Parathyroid adenoma (tissue), 2 donors: ENCODE measurements around the gene NPAS3.

Experiments
- H2AFZ ChIP-seq: fragments of 300-600 bp; sonication (generic); one replicate; pipeline ENCODE4 v1.7.0; 2017; ENCODE audit warnings: antibody characterized with exemption, mild to moderate bottlenecking
- H3K27ac ChIP-seq: fragments of 300-600 bp; sonication (generic); one replicate; pipeline ENCODE4 v1.7.0; 2017
- H3K27me3 ChIP-seq: fragments of 300-600 bp; sonication (generic); one replicate; pipeline ENCODE4 v1.7.0; 2017; ENCODE audit warnings: low read length; ENCODE audit not compliant: control insufficient read depth, insufficient read depth
- H3K36me3 ChIP-seq: fragments of 300-600 bp; sonication (generic); one replicate; pipeline ENCODE4 v1.7.0; 2017; ENCODE audit warnings: low read length; ENCODE audit not compliant: control insufficient read depth, insufficient read depth
- H3K4me1 ChIP-seq: fragments of 300-600 bp; sonication (generic); one replicate; pipeline ENCODE4 v1.7.0; 2017; ENCODE audit warnings: control low read depth
- H3K4me2 ChIP-seq: fragments of 300-600 bp; sonication (generic); one replicate; pipeline ENCODE4 v1.7.0; 2017; ENCODE audit warnings: low read length
- H3K4me3 ChIP-seq: fragments of 300-600 bp; sonication (generic); one replicate; pipeline ENCODE4 v1.7.0; 2017; ENCODE audit warnings: low read depth, low read length
- H3K79me2 ChIP-seq: fragments of 300-600 bp; sonication (generic); one replicate; pipeline ENCODE4 v1.7.0; 2017; ENCODE audit warnings: control low read depth
- H3K9ac ChIP-seq: fragments of 300-600 bp; sonication (generic); one replicate; pipeline ENCODE4 v1.7.0; 2017; ENCODE audit warnings: mild to moderate bottlenecking
- H3K9me3 ChIP-seq: fragments of 300-600 bp; sonication (generic); one replicate; pipeline ENCODE4 v1.7.0; 2017; ENCODE audit warnings: low read length; ENCODE audit not compliant: control insufficient read depth
- TF ChIP-seq, protein P1 (sequence below): fragments of 300-600 bp; sonication (generic); IDR thresholded peaks from one replicate; pipeline ENCODE4 v1.7.0; 2017; ENCODE audit warnings: antibody characterized with exemption, mild to moderate bottlenecking
- donor health status: primary hyperparathyroidism.

Gene NPAS3

GRCh38 chr14:33408291-33408690 is 469.6 kb downstream of the NPAS3 start:
- Histone ChIP-seq H3K4me2 (no peak overlapping the region), H3K9ac (no peak overlapping the region), H3K79me2 (no peaks in the 10 kb centered on the region), H3K9me3 (no peaks in the 10 kb centered on the region), H3K36me3 (no peaks in the 10 kb centered on the region), H3K27me3 (no peaks in the 10 kb centered on the region), H2AFZ (no peak overlapping the region), H3K4me3 (no peak overlapping the region), H3K27ac (no peak overlapping the region), H3K4me1 (peaks cover 1% of the 10 kb centered on the region)
- TF ChIP-seq, protein P1, sequence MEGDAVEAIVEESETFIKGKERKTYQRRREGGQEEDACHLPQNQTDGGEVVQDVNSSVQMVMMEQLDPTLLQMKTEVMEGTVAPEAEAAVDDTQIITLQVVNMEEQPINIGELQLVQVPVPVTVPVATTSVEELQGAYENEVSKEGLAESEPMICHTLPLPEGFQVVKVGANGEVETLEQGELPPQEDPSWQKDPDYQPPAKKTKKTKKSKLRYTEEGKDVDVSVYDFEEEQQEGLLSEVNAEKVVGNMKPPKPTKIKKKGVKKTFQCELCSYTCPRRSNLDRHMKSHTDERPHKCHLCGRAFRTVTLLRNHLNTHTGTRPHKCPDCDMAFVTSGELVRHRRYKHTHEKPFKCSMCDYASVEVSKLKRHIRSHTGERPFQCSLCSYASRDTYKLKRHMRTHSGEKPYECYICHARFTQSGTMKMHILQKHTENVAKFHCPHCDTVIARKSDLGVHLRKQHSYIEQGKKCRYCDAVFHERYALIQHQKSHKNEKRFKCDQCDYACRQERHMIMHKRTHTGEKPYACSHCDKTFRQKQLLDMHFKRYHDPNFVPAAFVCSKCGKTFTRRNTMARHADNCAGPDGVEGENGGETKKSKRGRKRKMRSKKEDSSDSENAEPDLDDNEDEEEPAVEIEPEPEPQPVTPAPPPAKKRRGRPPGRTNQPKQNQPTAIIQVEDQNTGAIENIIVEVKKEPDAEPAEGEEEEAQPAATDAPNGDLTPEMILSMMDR = no peak

DNA sequence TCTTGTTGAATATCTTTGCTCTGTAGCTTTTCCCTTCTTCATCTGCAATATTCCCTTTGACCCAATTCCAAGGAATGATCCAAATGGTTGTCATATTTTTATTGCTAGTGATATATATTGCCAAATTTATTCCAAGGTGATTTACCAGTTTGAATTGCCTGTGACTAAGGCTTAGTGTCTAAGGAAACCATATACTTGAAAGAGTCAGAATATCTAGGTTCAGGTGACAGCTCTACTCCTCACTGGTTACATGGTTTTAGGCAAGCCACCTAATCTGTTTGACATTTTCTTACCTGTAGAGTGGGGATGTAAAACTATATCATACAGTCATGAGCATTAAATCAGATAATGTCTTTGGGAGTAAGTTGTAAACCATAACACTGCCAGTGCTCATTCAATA is 473.8 kb downstream of the NPAS3 start:
- TF ChIP-seq, protein P1 = no peak
- Histone ChIP-seq H3K4me1 (peaks cover 2% of the 10 kb centered on the region), H3K27me3 (no peaks in the 10 kb centered on the region), H2AFZ (no peak overlapping the region), H3K9me3 (no peaks in the 10 kb centered on the region), H3K36me3 (no peaks in the 10 kb centered on the region), H3K79me2 (no peaks in the 10 kb centered on the region), H3K27ac (no peak overlapping the region), H3K4me3 (no peak overlapping the region), H3K4me2 (no peak overlapping the region), H3K9ac (no peak overlapping the region)

DNA sequence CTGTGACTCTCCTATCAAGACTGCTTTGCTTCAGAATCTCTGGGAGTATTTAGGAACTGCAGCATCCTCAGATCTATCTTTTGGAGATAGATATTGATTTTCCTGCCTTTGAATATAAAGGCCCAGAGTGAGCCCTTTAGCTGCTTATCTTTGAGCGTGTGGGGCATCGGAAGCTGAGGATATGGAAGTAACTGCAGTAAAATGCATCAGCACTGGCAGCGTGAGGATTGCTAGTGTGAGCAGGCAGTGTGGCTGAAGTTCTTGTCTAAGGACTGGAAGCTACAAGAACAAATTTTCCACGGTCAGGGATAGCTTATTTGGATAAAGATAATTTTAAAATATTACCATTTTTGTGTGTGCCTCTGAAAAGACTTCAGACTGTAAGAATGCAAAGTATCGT is 474.7 kb downstream of the NPAS3 start:
- Histone ChIP-seq H3K9ac (no peak overlapping the region), H3K36me3 (no peaks in the 10 kb centered on the region), H3K27me3 (no peaks in the 10 kb centered on the region), H3K79me2 (no peaks in the 10 kb centered on the region), H3K4me2 (no peak overlapping the region), H3K4me3 (no peak overlapping the region), H2AFZ (peak overlapping the region; percentile 5), H3K9me3 (no peaks in the 10 kb centered on the region), H3K27ac (no peak overlapping the region), H3K4me1 (peaks cover 2% of the 10 kb centered on the region)
- TF ChIP-seq, protein P1 = no peak

DNA sequence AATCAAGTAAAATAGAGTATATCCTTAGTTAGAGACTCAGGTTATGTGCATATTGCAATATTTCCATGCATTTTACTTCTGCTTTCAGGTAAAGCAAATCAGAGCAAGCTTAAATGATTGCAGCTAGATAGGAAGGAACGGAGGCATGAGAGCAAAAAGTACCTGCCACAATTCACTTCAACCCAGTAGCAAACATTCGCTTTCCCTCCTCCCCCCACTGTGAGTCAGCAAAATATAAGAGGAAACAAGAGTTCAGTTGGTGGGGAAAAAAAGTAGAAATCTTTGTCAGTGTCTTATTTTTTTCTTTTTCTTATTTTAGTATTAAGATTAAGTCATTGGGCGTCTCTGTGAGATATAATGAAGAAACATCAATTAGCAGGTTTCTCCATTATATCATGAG is 475.4 kb downstream of the NPAS3 start:
- no peaks in the 10 kb centered on the region for H3K79me2 ChIP-seq
- no peaks in the 10 kb centered on the region for H3K27me3 ChIP-seq
- TF ChIP-seq, protein P1 = no peak
- no peak overlapping the region for H3K4me2 ChIP-seq
- H3K27ac ChIP-seq = no peak overlapping the region
- no peak overlapping the region for H3K9ac ChIP-seq
- no peak overlapping the region for H3K4me3 ChIP-seq
- H3K4me1 ChIP-seq = peaks cover 2% of the 10 kb centered on the region
- no peaks in the 10 kb centered on the region for H3K9me3 ChIP-seq
- no peaks in the 10 kb centered on the region for H3K36me3 ChIP-seq
- H2AFZ ChIP-seq = no peak overlapping the region

DNA sequence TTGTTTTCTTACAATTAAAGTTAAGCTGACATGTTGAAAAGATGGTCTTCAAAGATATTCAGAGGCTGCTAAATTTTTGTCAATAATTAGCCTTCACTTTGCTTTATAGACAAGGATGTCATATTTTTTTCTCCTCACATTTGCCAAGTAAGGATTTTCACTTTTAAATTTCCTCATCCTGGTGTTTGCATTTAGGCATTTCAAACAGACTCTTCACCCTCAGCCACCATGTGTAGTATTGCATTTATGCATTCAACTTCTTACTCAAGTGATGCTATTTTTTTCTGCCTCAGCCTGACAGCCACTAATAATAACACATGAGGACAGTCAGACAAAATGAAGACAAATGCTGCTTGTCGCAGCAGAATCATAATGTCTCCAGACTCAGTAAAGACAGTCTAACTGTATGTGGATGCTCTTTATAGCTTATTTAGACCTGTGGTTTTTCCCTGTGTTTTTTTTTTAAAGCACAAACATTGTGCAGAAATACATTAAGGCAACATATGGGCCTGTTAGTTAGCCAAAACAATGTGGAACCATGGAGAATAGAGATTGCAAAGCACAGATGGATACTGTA is 481.5 kb downstream of the NPAS3 start:
- H3K79me2 ChIP-seq = no peaks in the 10 kb centered on the region
- H3K4me2 ChIP-seq = no peak overlapping the region
- TF ChIP-seq, protein P1 = no peak
- no peak overlapping the region for H3K9ac ChIP-seq
- no peaks in the 10 kb centered on the region for H3K27me3 ChIP-seq
- no peak overlapping the region for H2AFZ ChIP-seq
- H3K9me3 ChIP-seq = no peaks in the 10 kb centered on the region
- H3K4me1 ChIP-seq = no peaks in the 10 kb centered on the region
- H3K36me3 ChIP-seq = no peaks in the 10 kb centered on the region
- no peak overlapping the region for H3K27ac ChIP-seq
- no peak overlapping the region for H3K4me3 ChIP-seq
